ENCODE data around the gene LNX2.

Gene LNX2

GRCh38 chr13:27497563-27498230 lies 122.6 kb downstream of the LNX2 start:
- DNase-seq: no peak

GRCh38 chr13:27496536-27497273 lies 123.6 kb downstream of the LNX2 start:
- no peak for DNase-seq

GRCh38 chr13:27496006-27496405 lies 124.3 kb downstream of the LNX2 start:
- DNase-seq: no peak
